OCI-LY3 (cell line): ENCODE results near the gene RPS6KA2.

Experiments
- CTCF ChIP-seq: fragments of 200-600, 300-600 bp; sonication (generic); IDR thresholded peaks from 2 replicates; pipeline ENCODE4 v1.5.1; 2014; ENCODE audit warnings: antibody characterized with exemption, low read length, low read depth
- EZH2phosphoT487 ChIP-seq: fragments of 200-600 bp; shearing (Covaris generic); IDR thresholded peaks from 2 replicates; pipeline ENCODE4 v1.6.1; 2018; ENCODE audit warnings: antibody characterized with exemption, mixed run types, low read depth

- TF ChIP-seq CTCF (no peak), EZH2phosphoT487 (no peak)
Measured at GRCh38 chr6:166375013-166375412, 252.0 kb downstream of the RPS6KA2 start.
